ENCODE results near the gene TRPC6.

TRPC6 gene

DNA sequence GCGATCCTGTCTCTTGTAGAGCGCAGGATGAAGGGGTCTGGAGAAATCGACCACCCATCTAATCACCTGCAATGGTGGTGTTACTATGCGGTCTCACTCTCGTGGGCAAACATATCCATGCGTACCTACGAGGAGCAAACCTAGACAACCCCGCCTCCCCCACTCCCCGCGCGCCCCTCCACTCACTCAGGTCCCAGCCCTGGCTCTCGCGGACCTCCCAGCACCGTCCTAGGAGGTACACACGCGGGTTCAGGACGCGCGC is 887 bp downstream of the TRPC6 start:
- Histone ChIP-seq H3K36me3 (ENCODE audit: control insufficient read depth, low read length) (no peaks in the 10 kb centered on the region), H3K27me3 (ENCODE audit: control insufficient read depth, low read length) (no peaks in the 10 kb centered on the region), H3K27ac (ENCODE audit: low read depth, low read length) (no peak overlapping the region), H3K9me2 (replicated peaks; ENCODE audit: control insufficient read depth, low read length) (no peaks in the 10 kb centered on the region), H3K4me1 (ENCODE audit: control insufficient read depth, low read length) (peaks cover 9% of the 10 kb centered on the region), H3K4me3 (ENCODE audit: low read length) (no peak overlapping the region), H4K20me1 (ENCODE audit: control insufficient read depth, insufficient read depth, low read depth, low read length) (no peaks in the 10 kb centered on the region), H3K4me2 (ENCODE audit: low read length) (no peak overlapping the region), H3K79me2 (ENCODE audit: control insufficient read depth, low read length) (no peaks in the 10 kb centered on the region), H3F3A (ENCODE audit: control insufficient read depth, insufficient read depth) (no peaks in the 10 kb centered on the region), H3K9me3 (ENCODE audit: control insufficient read depth, insufficient read depth, low read length) (peaks cover 17% of the 10 kb centered on the region; the same call in 1 of the 2 replicates)
- TF ChIP-seq, protein P1, sequence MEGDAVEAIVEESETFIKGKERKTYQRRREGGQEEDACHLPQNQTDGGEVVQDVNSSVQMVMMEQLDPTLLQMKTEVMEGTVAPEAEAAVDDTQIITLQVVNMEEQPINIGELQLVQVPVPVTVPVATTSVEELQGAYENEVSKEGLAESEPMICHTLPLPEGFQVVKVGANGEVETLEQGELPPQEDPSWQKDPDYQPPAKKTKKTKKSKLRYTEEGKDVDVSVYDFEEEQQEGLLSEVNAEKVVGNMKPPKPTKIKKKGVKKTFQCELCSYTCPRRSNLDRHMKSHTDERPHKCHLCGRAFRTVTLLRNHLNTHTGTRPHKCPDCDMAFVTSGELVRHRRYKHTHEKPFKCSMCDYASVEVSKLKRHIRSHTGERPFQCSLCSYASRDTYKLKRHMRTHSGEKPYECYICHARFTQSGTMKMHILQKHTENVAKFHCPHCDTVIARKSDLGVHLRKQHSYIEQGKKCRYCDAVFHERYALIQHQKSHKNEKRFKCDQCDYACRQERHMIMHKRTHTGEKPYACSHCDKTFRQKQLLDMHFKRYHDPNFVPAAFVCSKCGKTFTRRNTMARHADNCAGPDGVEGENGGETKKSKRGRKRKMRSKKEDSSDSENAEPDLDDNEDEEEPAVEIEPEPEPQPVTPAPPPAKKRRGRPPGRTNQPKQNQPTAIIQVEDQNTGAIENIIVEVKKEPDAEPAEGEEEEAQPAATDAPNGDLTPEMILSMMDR (IDR thresholded peaks at IDR 0.05; ENCODE audit: low read depth, low read length, poor library complexity, severe bottlenecking), result no peak
- no peak for TF ChIP-seq EZH2phosphoT487 (IDR thresholded peaks at IDR 0.05; ENCODE audit: borderline replicate concordance, low read length)

DNA sequence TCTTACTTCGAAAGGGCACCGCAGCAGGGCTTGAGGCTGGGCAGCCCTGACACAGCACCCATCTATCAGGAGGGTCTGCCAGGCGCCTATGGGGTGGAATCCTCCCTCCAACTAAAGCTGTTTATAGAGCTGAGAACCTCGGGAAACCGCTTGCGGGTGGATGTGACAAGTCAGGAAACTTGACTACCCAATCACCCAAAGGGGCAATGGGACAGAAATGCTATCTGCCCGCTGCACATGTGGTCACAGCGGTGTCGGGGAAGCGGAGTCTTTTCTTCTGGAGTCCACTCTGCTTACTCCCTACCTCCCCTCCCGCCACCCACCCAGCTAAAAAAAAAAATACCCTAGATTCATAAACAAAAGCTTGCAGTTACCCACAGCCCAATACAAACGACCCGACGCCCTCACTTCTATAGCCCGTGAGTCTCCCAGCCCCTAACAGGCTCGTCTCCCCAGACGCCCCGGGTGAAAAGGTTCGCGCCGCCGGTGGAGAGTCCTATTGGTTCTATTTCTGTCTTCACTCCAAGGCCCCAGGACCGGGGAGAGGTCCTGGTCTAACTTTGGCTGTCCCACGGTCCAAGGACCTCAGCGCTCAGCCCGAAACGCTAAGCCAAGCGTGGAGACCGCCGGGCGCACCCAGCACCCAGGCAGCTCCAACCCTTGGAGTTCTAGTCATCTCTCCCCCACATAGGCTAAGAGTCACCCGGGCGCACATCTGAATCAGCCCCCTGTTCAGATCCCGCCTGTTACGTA is 1.4 kb downstream of the TRPC6 start:
- no peaks in the 10 kb centered on the region for H4K20me1 ChIP-seq (ENCODE audit: control insufficient read depth, insufficient read depth, low read depth, low read length)
- no peak overlapping the region for H3K27ac ChIP-seq (ENCODE audit: low read depth, low read length)
- H3K4me1 ChIP-seq (ENCODE audit: control insufficient read depth, low read length), result peaks cover 9% of the 10 kb centered on the region
- H3K79me2 ChIP-seq (ENCODE audit: control insufficient read depth, low read length), result no peaks in the 10 kb centered on the region
- H3K4me3 ChIP-seq (ENCODE audit: low read length), result no peak overlapping the region
- H3K27me3 ChIP-seq (ENCODE audit: control insufficient read depth, low read length), result no peaks in the 10 kb centered on the region
- H3K4me2 ChIP-seq (ENCODE audit: low read length), result no peak overlapping the region
- TF ChIP-seq, protein P1 (IDR thresholded peaks at IDR 0.05; ENCODE audit: low read depth, low read length, poor library complexity, severe bottlenecking), result no peak
- no peak for TF ChIP-seq EZH2phosphoT487 (IDR thresholded peaks at IDR 0.05; ENCODE audit: borderline replicate concordance, low read length)
- no peaks in the 10 kb centered on the region for H3K36me3 ChIP-seq (ENCODE audit: control insufficient read depth, low read length)
- peaks cover 17% of the 10 kb centered on the region; the same call in 1 of the 2 replicates for H3K9me3 ChIP-seq (ENCODE audit: control insufficient read depth, insufficient read depth, low read length)
- H3F3A ChIP-seq (ENCODE audit: control insufficient read depth, insufficient read depth), result no peaks in the 10 kb centered on the region
- H3K9me2 ChIP-seq (replicated peaks; ENCODE audit: control insufficient read depth, low read length), result no peaks in the 10 kb centered on the region

DNA sequence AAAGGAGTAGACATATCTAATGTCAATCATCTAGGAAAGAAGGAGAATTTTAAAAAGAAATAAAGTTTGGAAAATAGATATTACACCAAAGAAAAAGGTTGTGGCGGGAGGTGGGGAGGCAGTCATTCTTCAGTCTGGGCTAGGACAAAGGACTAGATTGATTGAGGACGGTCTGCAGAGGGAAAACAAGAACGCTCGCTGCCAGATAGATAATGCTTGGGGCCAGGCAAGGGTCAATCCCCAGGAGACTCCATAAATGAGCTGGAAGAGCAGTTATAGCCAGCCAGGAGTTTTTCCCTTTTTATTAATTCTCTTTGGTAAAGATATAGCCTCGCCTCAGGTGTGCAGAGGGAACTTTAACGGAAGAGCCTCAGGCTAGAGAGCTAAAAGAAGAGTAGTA is 6.3 kb downstream of the TRPC6 start:
- H3K4me2 ChIP-seq (ENCODE audit: low read length), result no peak overlapping the region
- H4K20me1 ChIP-seq (ENCODE audit: control insufficient read depth, insufficient read depth, low read depth, low read length), result no peaks in the 10 kb centered on the region
- peaks cover 16% of the 10 kb centered on the region for H3K4me1 ChIP-seq (ENCODE audit: control insufficient read depth, low read length)
- no peaks in the 10 kb centered on the region for H3K36me3 ChIP-seq (ENCODE audit: control insufficient read depth, low read length)
- H3K9me2 ChIP-seq (replicated peaks; ENCODE audit: control insufficient read depth, low read length), result no peaks in the 10 kb centered on the region
- TF ChIP-seq, protein P1 (IDR thresholded peaks at IDR 0.05; ENCODE audit: low read depth, low read length, poor library complexity, severe bottlenecking), result no peak
- no peak for TF ChIP-seq EZH2phosphoT487 (IDR thresholded peaks at IDR 0.05; ENCODE audit: borderline replicate concordance, low read length)
- H3K79me2 ChIP-seq (ENCODE audit: control insufficient read depth, low read length), result no peaks in the 10 kb centered on the region
- no peak overlapping the region for H3K27ac ChIP-seq (ENCODE audit: low read depth, low read length)
- H3K27me3 ChIP-seq (ENCODE audit: control insufficient read depth, low read length), result no peaks in the 10 kb centered on the region
- H3K4me3 ChIP-seq (ENCODE audit: low read length), result no peak overlapping the region
- no peaks in the 10 kb centered on the region for H3F3A ChIP-seq (ENCODE audit: control insufficient read depth, insufficient read depth)
- peaks cover 11% of the 10 kb centered on the region; the same call in 1 of the 2 replicates for H3K9me3 ChIP-seq (ENCODE audit: control insufficient read depth, insufficient read depth, low read length)
